ENCODE data around the gene DERL3. TPM values are rescaled to one million over a fixed set of nuclear protein-coding genes. Genes with fewer than 3 reads are reported as not detected.

DERL3 gene
- total RNA-seq, 8 experiments from 2014 or later: 0.54 to 9.5 (median 1.9) TPM

- ATAC-seq (replicated peaks in 6 of 8): no peak
- in situ Hi-C loops (cut with MboI; ENCODE audit: low pct_unique_long_range_greater_than_20kb in 2 of 9, low sequenced_read_pairs in 9 of 9, unreplicated experiment in 9 of 9): no loop called here
- no peak overlapping the region for H3K27ac ChIP-seq
- WGBS, 10 experiments: 67 to 100% (median 85%) methylated on average over 1 to 10 of the region's 11 CpGs; no CpG with 5 or more reads in 1 of the 10 experiments
- H3K4me3 ChIP-seq: no peak overlapping the region
- H3K4me1 ChIP-seq (replicated peaks in 1 of 2): peaks cover 0 to 8% of the 10 kb centered on the region in 2 donors
These were observed 37.5 kb downstream of the DERL3 start for GRCh38 chr22:23801238-23801821.

- H3K27ac ChIP-seq: no peak overlapping the region
- 90 to 100% (median 97%) methylated on average over 2 to 15 of the region's 18 CpGs; no CpG with 5 or more reads in 5 of the 10 experiments for WGBS, 10 experiments
- ATAC-seq (replicated peaks in 6 of 8): no peak
- peaks cover 0 to 8% of the 10 kb centered on the region in 2 donors for H3K4me1 ChIP-seq (replicated peaks in 1 of 2)
- H3K4me3 ChIP-seq: no peak overlapping the region
- in situ Hi-C loops (cut with MboI; ENCODE audit: low pct_unique_long_range_greater_than_20kb in 2 of 9, low sequenced_read_pairs in 9 of 9, unreplicated experiment in 9 of 9): no loop called here
These were observed 38.2 kb downstream of the DERL3 start for GRCh38 chr22:23800297-23801237.

GRCh38 chr22:23796461-23796860 lies 42.3 kb downstream of the DERL3 start:
- Histone ChIP-seq H3K27ac (no peak overlapping the region), H3K4me1 (replicated peaks in 1 of 2) (no peaks in the 10 kb centered on the region), H3K4me3 (no peak overlapping the region)
- ATAC-seq (replicated peaks in 6 of 8): peak in 1 of 8 experiments; percentile 90
- WGBS, 10 experiments: 20 to 96% (median 56%) methylated on average over 2 to 4 of the region's 5 CpGs; no CpG with 5 or more reads in 6 of the 10 experiments
- in situ Hi-C loops (cut with MboI; ENCODE audit: low pct_unique_long_range_greater_than_20kb in 2 of 9, low sequenced_read_pairs in 9 of 9, unreplicated experiment in 9 of 9): no loop called here

- H3K4me1 ChIP-seq (replicated peaks in 1 of 2): peaks cover 11 to 12% of the 10 kb centered on the region in 2 donors
- H3K4me3 ChIP-seq: no peak overlapping the region
- H3K27ac ChIP-seq: no peak overlapping the region
- in situ Hi-C loops (cut with MboI; ENCODE audit: low pct_unique_long_range_greater_than_20kb in 2 of 9, low sequenced_read_pairs in 9 of 9, unreplicated experiment in 9 of 9): no loop called here
- no peak for ATAC-seq (replicated peaks in 6 of 8)
- 86 to 100% (median 97%) methylated on average over 1 to 7 of the region's 8 CpGs; no CpG with 5 or more reads in 4 of the 10 experiments for WGBS, 10 experiments
These were observed 45.5 kb downstream of the DERL3 start for GRCh38 chr22:23793326-23793725.

DNA sequence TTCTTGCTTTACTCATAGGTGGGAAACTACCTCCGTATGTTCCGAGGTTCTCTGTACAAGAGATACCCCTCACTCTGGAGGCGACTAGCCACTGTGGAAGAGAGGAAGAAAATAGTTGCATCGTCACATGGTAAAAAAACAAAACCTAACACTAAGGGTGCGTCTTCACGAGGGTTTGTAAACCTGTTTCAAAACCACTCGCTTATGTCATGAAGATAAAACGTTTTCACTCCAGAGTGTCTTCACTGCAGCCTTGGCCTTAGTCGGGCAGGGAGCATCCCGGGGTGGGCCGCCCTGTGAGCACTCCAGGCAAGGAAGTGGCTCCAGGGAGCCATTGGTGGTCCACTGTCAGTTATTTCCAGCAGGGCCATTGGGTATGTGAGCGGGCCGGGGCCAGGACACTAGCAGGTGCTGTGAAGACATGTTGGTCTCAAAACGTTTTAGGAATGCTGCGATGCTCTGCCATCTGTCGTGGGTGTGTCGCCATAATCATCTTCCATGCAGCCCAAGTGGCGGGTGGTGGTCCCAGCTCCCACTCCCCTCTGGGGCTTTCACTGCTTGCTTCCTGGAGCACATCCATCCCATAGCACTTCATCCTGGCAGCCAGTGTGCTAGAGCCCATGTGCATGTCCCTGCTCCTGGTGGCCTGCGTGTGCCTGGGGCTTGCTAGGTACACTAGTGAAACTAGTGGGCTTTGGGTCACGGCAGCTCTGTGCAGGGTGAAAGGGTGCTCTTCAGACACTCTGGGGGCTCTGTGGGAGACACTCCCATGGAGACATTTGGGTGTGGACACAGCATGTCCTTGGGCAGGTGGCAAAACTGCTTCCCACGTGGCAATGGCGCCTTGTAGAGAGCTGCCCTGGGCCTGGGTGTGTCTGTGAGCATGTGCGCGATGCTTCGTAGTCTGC lies 46.8 kb downstream of the DERL3 start:
- H3K4me3 ChIP-seq: no peak overlapping the region

DNA sequence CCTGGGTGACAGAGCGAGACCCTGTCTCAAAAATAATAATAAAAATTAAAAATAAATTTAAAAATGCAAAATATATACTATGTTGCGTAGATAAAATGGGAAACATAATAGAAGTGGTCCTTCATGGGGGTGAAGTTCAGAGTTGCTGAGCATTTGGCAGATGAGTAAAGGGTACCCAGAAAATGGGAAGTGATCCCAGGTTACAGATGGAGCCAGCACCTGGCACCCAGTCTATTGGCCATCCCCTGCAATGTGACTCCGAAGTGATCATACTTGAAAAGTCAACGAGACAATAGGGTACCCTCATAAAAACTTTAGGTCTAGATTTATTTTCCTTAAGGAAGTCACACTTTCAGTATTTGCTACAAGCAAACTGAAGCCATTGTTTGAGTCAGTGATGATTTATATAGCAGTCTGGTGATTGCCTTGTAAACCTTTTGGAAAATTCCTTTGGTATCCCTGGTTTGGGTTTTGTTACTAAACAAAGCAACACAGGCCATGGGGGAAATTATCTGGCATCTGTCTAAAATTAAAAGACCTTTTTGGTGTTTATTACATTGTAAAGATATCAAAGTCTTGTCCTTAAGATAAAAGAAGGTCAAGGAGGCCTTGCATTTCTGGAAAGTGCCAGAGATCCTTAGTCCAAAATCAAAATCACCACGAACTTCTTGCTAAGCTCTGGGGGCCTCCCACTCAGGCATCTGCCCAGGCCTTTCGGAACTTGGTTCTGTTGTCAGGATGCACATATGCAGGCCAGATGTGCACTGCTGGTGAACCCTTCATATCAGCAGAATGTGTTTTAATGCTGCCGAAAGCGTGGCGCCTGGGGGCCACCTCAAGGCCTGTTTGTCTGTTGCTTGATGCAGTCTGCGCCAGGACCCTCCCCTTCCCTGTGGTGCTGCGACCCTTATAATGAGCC lies 47.7 kb downstream of the DERL3 start:
- ATAC-seq (replicated peaks in 6 of 8): peak in 3 of 8 experiments; percentile 27 to 47 (median 38)
- no peak overlapping the region for H3K27ac ChIP-seq
- no peak overlapping the region for H3K4me3 ChIP-seq
- WGBS, 10 experiments: 11 to 88% (median 65%) methylated on average over 3 to 9 of the region's 11 CpGs
- peaks cover 21% of the 10 kb centered on the region in 2 donors for H3K4me1 ChIP-seq (replicated peaks in 1 of 2)
- in situ Hi-C loops (cut with MboI; ENCODE audit: low pct_unique_long_range_greater_than_20kb in 2 of 9, low sequenced_read_pairs in 9 of 9, unreplicated experiment in 9 of 9): no loop called here

More for the DNA sequence above, 46.8 kb downstream of the DERL3 start:
- in situ Hi-C loops (cut with MboI; ENCODE audit: low pct_unique_long_range_greater_than_20kb in 2 of 9, low sequenced_read_pairs in 9 of 9, unreplicated experiment in 9 of 9): no loop called here
- Histone ChIP-seq H3K27ac (no peak overlapping the region), H3K4me1 (replicated peaks in 1 of 2) (peaks cover 17% of the 10 kb centered on the region in 2 donors)
- WGBS, 10 experiments: 62 to 100% (median 80%) methylated on average over 2 to 11 of the region's 25 CpGs; no CpG with 5 or more reads in 3 of the 10 experiments
- ATAC-seq (replicated peaks in 6 of 8): peak in 1 of 8 experiments; percentile 21

- H3K27ac ChIP-seq: no peak overlapping the region
- in situ Hi-C loops (cut with MboI; ENCODE audit: low pct_unique_long_range_greater_than_20kb in 2 of 9, low sequenced_read_pairs in 9 of 9, unreplicated experiment in 9 of 9): no loop called here
- peaks cover 21% of the 10 kb centered on the region in 2 donors for H3K4me1 ChIP-seq (replicated peaks in 1 of 2)
- H3K4me3 ChIP-seq: no peak overlapping the region
- 60 to 100% (median 92%) methylated on average over 1 to 3 of the region's 4 CpGs; no CpG with 5 or more reads in 2 of the 10 experiments for WGBS, 10 experiments
- peak in 2 of 8 experiments; percentile 19 to 56 for ATAC-seq (replicated peaks in 6 of 8)
These were observed 49.2 kb downstream of the DERL3 start for GRCh38 chr22:23789638-23790037.

- no peak for ATAC-seq (replicated peaks in 6 of 8)
- no peak overlapping the region for H3K4me3 ChIP-seq
- H3K27ac ChIP-seq: no peak overlapping the region
- H3K4me1 ChIP-seq (replicated peaks in 1 of 2): peaks cover 21% of the 10 kb centered on the region in 2 donors
- in situ Hi-C loops (cut with MboI; ENCODE audit: low pct_unique_long_range_greater_than_20kb in 2 of 9, low sequenced_read_pairs in 9 of 9, unreplicated experiment in 9 of 9): no loop called here
- 40 to 100% (median 87%) methylated on average over 1 to 4 of the region's 4 CpGs; no CpG with 5 or more reads in 2 of the 10 experiments for WGBS, 10 experiments
These were observed 49.7 kb downstream of the DERL3 start for GRCh38 chr22:23789121-23789520.

- no peak for ATAC-seq (replicated peaks in 6 of 8)
- no peak overlapping the region for H3K27ac ChIP-seq
- WGBS, 10 experiments: 0 to 84% (median 48%) methylated on average over 1 to 3 of the region's 3 CpGs; no CpG with 5 or more reads in 2 of the 10 experiments
- H3K4me3 ChIP-seq: peak overlapping the region; percentile 75 to 100 (median 99)
- in situ Hi-C loops (cut with MboI; ENCODE audit: low pct_unique_long_range_greater_than_20kb in 2 of 9, low sequenced_read_pairs in 9 of 9, unreplicated experiment in 9 of 9): no loop called here
- H3K4me1 ChIP-seq (replicated peaks in 1 of 2): peaks cover 21% of the 10 kb centered on the region in 2 donors
These were observed 50.9 kb downstream of the DERL3 start for GRCh38 chr22:23787910-23788309.

DNA sequence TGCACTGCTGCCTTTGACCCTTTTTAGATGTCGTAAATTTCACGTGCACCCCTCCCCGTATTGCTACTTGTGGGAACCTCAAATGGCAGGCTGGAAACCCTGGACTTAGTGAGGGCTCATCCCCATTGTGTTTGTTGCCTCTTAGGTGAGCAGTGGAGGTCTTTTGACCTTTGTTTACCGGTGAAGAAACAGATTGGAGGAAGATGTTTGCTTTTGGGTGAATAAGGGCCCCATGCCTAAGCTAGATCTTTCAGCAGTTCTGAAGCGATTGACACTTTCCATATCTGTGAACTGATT lies 51.3 kb downstream of the DERL3 start:
- 0 to 29% (median 14%) methylated on average over 1 to 5 of the region's 5 CpGs; no CpG with 5 or more reads in 2 of the 10 experiments for WGBS, 10 experiments
- in situ Hi-C loops (cut with MboI; ENCODE audit: low pct_unique_long_range_greater_than_20kb in 2 of 9, low sequenced_read_pairs in 9 of 9, unreplicated experiment in 9 of 9): no loop called here
- Histone ChIP-seq H3K4me3 (peak overlapping the region; percentile 75 to 100 (median 99)), H3K27ac (peak overlapping the region in 1 of 2 donors; percentile 100), H3K4me1 (replicated peaks in 1 of 2) (peaks cover 21% of the 10 kb centered on the region in 2 donors)
- peak in 3 of 8 experiments; percentile 1 to 11 (median 8) for ATAC-seq (replicated peaks in 6 of 8)

GRCh38 chr22:23786752-23787599 lies 51.8 kb downstream of the DERL3 start, which contains the start of gene SMARCB1:
SMARCB1 (plus strand) TSS chr22:23786966; CDS start chr22:23787170, 204 bp downstream.
- in situ Hi-C loops (cut with MboI; ENCODE audit: low pct_unique_long_range_greater_than_20kb in 2 of 9, low sequenced_read_pairs in 9 of 9, unreplicated experiment in 9 of 9): no loop called here
- Histone ChIP-seq H3K4me3 (peak within 1 kb of the TSS; percentile 75 to 100 (median 99)), H3K27ac (peak within 1 kb of the TSS; percentile 100), H3K4me1 (replicated peaks in 1 of 2) (peaks cover 21% of the 10 kb centered on the region in 2 donors)
- 0 to 10% (median 0%) methylated on average over 2 to 15 of the region's 97 CpGs; no CpG with 5 or more reads in 4 of the 10 experiments for WGBS, 10 experiments
- ATAC-seq (replicated peaks in 6 of 8): peak; percentile 68 to 84 (median 78)

All from motor neuron (in vitro differentiated cells).